ENCODE results near the gene LRRC8E. TPM values are rescaled to one million over a fixed set of nuclear protein-coding genes. Genes with fewer than 3 reads are reported as not detected.
"Not testable (repeated sequence)": the region's sequence is repeated elsewhere in the genome, so short reads cannot be mapped to it uniquely, and the experiment has no call there.

LRRC8E gene
- polyA plus RNA-seq, 4 donors, result 2.3 to 2.9 (median 2.5) TPM

DNA sequence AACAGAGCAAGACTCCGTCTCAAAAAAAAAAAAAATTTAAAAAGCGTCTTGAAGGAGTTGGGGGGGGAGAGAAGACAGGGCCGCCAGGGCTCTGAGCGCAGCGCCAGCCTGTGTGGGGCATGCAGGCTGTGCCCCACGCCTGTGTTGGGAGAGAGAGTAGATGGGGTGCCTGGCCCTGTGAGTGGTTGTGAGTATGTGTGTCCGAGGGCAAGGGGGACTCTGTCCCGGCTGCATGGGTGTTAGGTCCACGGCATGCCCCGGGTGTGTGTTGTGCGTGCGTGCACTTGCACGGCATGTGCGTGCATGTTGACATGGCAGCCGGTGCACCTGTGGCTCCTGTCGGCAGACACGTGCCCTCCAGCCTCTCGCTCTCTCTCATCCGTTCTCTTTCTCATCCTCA is 18.8 kb downstream of the LRRC8E start:
- DNase-seq (ENCODE audit: low read depth in 4 of 4, low spot score in 3 of 4), result no peak

DNA sequence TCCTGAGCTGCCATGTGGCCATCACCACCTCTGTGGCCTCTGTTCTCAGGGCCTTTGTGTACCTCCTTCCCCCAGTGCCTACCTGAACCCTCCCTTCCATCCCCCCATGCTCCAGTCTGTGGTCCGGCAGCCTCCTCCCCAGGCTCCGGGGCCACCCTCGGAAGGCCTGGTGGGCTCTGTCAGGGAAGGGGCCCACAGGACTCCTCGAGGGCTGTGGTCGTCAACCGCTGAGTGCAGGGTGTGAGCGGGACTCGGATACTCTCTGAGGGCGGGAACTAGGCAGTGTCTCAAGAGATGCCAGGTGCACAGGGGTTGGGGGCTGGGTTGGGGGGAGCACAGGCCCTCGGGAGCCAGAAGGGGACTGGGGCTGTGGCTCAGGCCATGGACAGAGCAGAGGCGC is 19.2 kb downstream of the LRRC8E start:
- no peak for DNase-seq (ENCODE audit: low read depth in 4 of 4, low spot score in 3 of 4)

DNA sequence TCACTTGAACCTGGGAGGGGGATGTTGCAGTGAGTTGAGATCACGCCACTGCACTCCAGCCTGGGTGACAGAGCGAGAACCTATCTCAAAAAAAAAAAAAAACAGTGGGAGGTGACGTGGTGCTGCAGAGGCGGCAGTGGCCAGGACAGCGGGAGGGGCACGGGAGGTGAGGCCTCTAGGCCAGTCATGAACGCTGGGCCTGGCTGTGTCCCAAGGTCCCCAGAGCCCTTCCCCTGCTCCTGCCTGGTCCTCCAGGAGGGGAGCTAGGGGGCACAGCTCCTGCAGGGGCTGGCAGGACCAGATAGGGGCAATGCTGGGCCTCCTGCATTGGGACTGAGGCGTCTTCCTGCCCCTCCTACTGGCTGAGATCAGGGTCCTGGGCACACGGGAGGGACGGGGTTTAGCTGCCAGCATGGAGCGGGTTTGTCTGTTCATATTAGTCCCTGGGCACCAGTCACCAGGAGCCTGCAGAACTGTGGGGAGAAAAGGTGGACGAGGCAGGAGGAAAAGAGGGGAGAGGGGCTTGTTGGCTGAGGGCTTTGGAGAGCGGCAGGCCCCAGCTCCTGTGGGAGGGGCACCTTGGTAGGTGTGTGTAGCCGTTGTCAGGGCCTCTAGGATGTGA is 19.9 kb downstream of the LRRC8E start:
- no peak for DNase-seq (ENCODE audit: low read depth in 4 of 4, low spot score in 3 of 4)

DNA sequence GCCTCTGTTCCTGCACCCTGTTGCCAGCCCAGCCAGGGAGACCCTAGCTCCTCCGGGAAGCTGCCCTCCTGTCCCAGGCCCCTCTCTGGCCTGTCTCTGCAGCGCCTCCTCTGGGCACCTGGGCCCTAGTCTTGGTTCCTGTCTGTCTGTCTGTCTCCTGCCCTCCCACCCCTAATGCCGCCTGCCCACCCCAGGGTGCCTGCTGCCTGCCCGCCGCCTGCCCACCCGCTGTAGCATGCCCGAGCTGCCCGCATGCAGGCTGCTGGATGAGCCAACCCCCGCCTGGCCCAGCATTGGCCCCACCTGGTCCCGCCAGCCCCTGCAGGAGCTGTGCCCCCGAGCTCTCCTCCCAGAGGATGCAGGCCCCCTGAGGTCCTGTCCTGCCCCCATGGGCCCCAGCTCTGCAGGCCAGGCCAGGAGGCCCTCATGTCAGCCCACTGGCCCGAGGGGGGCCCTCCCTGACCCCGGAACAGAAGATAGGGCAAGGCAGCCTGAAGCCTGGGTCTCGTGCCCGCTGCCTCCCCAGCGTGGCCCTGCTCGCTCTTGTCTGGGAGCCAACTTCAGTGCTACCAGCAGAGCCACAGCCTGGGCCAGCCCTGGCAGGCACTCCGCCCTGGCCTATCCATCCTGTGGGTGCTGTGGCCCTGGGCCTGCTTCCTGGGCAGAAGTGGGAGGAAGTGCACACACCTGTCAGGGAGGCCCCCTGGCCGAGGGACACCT is 20.6 kb downstream of the LRRC8E start:
- DNase-seq (ENCODE audit: low read depth in 4 of 4, low spot score in 3 of 4), result no peak

DNA sequence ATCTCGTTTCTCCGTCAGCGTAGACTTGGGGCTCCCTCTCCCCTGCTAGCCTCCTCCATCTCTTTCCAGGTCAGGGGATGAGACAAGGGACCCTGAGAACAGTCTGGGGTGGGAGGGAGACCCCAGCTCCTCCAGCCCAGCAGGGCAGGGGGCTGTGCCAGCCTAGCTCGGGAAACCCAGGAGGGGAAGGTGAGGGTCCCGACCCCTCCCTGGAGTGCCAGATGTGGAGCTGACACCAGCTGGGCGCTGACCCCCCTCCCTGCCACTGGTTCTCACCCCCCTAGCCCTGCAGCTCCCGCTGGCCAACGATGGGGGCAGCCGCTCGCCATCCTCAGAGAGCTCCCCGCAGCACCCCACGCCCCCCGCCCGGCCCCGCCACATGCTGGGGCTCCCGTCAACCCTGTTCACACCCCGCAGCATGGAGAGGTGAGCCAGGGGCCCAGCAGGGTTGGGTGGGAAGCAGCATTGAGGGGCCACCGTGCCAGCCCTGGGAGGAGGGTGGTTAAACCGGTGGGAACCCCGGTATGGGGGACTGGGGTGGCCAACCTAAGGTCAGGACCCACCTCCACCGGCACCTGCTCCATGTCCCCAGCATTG is 21.3 kb downstream of the LRRC8E start:
- no peak for DNase-seq (ENCODE audit: low read depth in 4 of 4, low spot score in 3 of 4)

DNA sequence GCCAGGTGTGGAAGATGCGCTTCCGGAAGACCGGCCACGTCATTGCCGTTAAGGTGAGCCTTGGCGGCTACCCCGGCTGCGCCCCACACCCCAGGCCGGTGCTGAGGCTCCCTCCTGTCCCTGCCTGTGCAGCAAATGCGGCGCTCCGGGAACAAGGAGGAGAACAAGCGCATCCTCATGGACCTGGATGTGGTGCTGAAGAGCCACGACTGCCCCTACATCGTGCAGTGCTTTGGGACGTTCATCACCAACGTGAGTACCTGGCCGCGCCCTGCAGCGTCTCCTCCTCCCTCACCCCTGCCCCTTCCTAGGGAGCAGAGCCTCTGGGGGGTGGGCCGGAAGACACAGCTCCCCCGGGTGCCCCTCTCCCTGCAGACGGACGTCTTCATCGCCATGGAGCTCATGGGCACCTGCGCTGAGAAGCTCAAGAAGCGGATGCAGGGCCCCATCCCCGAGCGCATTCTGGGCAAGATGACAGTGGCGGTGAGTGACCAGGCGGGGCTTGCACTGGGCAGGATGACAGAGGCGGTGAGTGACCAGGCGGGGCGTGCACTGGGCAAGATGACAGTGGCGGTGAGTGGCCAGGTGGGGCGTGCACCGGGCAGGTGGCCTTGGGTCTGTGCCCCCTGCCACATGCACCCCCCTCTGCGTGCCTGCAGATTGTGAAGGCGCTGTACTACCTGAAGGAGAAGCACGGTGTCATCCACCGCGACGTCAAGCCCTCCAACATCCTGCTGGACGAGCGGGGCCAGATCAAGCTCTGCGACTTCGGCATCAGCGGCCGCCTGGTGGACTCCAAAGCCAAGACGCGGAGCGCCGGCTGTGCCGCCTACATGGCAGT is 22.2 kb downstream of the LRRC8E start:
- DNase-seq (ENCODE audit: low read depth in 4 of 4, low spot score in 3 of 4), result no peak

DNA sequence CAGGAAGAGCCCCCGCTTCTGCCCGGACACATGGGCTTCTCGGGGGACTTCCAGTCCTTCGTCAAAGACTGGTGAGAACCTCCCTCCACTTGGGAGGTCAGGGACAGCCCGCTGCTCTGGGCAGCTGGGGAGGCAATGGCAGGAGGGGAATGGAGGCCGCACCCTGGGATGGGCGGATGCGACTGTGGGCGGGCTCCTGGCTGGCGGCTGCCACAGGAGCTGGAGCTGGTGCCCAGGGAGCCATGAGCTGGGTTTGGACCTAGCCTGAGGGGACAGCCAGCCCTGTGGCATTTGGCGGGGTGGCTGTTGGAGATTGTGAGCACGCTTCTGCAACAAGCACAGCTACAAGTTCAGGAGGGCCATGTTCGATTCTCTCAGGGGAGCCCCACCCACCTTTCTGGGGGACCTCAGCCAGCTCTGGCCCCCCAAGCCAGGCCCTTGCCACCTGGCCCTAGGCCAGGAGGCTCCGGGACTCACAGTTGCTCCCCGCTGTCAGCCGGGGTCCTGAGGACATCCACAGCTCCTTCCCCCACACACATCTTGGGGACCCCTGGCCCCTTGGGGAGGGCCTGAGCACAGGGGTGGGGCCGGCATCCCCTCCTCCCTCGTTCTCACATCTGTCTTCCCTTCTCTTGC is 23.3 kb downstream of the LRRC8E start:
- no peak for DNase-seq (ENCODE audit: low read depth in 4 of 4, low spot score in 3 of 4)

DNA sequence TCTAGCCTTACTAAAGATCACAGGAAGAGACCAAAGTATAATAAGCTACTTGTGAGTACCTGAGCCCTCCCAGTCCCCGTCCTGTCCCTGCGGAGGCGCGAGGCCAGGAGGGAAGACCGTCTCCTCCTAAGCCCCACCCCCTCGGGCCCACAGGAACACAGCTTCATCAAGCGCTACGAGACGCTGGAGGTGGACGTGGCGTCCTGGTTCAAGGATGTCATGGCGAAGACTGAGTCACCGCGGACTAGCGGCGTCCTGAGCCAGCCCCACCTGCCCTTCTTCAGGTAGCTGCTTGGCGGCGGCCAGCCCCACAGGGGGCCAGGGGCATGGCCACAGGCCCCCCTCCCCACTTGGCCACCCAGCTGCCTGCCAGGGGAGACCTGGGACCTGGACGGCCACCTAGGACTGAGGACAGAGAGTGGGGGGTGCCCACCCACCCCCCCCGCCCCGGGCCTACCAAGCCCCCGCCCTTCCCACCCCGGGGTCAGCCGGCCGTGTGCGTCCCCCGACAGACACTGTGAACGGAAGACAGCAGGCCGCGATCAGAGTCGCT is 23.9 kb downstream of the LRRC8E start:
- DNase-seq (ENCODE audit: low read depth in 4 of 4, low spot score in 3 of 4), result no peak

DNA sequence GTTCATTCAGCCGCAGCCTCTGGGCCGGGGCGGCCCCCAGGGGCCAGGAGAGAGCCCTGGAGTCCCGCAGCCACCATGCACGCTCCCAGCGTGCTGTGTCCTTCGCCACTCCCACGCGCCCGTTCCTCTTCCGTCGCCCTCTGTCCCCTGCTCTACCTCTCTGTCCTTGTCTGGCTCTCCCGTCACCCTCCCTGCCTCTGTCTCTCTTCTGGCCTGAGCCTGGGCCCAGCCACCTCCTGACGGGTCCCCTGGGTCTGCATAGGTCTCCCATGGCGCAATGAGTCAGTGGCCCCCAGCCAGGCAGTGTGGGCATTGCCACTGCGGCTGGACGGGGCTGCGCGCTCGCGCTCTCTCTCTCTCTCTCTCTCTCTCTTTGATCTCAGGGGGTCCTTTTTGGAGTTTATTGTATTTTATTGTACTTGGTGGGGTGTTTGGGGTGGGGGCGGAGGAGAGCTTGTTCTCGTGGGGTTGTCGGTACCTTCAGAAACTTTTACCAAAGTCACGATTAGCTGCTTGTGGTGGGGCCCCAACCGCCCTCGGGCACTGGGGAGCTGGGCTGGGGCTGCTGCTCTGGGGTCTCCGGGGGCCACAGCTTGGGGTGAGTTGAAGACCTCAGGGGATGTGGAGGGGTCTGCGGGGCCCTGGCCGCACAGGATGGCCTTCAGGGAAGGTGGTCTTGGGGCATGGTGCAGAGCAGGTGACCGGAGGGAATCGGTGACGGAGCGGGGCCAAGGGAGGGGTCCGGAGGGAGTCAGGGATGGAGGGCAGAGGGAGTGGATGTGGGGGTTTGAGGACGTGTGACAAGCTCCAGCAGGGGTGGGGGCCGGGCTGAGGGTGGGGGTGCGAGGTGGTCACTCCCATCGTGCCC is 24.6 kb downstream of the LRRC8E start:
- DNase-seq (ENCODE audit: low read depth in 4 of 4, low spot score in 3 of 4), result no peak

DNA sequence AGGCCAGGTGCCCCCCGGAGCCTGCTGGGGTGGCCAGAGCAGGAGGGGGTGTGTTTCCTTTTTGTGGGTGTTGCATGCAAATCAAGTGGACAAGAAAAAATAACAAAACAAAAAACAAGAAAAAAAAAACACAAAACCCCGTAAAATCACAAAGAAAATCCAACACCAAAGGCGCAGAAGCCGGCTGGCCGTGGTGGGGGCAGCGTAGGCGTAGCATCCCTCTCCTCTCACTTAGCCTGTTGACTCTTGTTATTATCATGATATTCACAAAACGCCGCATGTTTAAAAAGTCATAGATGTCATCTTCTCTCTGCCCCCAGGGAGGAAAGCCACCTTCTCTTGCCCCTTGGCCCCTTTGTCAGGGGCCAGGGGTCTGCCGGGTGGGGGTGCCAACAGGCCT is 25.3 kb downstream of the LRRC8E start:
- DNase-seq (ENCODE audit: low read depth in 4 of 4, low spot score in 3 of 4), result no peak

DNA sequence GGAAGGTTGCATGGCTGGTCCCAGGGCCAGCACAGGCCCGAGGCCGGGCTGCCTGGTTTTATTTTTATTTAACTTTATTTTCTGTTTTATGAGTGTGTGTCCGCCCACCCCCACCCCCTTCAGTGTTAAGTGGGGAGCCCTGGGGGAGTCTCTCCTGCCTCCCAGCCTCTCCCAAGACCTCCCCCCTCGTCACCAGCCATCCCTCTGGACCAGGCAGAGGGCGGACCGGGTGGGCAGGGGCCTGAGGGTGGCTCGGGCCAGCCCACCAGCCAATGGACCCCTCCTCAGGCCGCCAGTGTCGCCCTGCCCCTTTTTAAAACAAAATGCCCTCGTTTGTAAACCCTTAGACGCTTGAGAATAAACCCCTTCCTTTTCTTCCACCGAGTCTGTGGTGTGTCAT is 25.8 kb downstream of the LRRC8E start:
- DNase-seq (ENCODE audit: low read depth in 4 of 4, low spot score in 3 of 4), result no peak

DNA sequence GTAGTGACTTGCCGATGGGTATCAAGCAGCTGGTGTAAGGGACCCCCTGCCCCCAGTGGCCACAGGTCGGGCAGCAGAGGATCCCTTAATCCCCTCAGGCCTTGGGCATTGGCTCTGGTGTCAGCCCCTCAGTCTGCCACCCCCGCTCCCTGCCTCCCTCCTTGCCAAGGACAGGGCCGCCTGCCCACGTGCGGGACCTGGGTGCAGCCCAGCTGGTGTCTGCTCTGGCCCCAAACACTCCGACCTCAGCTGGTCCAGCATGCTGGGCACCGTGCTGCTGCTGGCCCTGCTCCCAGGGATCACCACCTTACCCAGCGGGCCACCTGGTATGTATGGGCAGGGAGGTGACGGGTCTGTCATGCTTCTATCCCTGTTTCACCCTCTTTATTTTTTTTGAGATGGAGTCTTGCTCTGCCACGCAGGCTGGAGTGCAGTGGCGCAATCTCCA is 26.3 kb downstream of the LRRC8E start, which contains the start of gene TGFBR3L:
TGFBR3L (plus strand) TSS at position 233 of the 448 bp plus-strand sequence.
- DNase-seq (ENCODE audit: low read depth in 4 of 4, low spot score in 3 of 4), result no peak

DNA sequence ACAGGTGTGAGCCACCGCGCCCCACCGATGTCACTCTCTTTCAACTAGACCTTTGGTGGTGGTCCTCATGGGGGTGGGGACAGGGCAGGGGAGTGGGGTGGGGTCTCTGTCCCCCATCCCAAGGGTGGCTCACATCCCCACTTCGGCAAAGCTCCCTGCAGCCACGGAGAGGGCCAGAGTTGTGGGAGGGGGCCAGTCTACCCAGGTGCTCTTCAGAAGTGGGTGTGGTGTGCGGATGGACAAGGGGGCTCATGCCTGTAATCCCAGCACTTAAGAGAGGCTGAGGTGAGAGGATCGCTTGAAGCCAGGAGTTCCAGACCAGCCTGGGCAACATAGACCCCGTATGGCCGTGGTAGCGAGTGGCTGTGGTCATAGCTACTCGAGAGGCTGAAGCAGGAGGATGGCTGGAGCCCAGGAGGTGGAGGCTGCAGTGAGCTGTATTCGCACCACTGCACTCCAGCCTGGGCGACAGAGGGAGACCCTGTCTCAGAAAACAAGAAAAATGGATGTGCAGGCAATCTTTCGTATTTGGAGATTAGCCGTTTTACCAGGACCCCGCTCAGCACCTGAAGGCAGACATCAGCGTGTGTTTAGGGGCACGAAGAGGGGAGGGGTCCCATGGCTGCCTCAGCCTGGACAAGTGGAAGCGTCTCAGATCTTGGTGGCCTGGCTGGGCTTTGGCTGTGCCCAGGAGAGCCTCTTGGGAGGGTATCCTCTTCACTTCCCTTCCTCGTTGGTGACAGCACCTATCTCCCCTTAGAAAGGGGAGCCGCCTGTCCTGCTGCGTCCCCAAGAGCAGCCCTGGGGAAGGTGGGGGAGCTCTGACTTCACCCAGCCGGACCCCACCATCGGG is 27.2 kb downstream of the LRRC8E start:
- DNase-seq (ENCODE audit: low read depth in 4 of 4, low spot score in 3 of 4), result no peak

DNA sequence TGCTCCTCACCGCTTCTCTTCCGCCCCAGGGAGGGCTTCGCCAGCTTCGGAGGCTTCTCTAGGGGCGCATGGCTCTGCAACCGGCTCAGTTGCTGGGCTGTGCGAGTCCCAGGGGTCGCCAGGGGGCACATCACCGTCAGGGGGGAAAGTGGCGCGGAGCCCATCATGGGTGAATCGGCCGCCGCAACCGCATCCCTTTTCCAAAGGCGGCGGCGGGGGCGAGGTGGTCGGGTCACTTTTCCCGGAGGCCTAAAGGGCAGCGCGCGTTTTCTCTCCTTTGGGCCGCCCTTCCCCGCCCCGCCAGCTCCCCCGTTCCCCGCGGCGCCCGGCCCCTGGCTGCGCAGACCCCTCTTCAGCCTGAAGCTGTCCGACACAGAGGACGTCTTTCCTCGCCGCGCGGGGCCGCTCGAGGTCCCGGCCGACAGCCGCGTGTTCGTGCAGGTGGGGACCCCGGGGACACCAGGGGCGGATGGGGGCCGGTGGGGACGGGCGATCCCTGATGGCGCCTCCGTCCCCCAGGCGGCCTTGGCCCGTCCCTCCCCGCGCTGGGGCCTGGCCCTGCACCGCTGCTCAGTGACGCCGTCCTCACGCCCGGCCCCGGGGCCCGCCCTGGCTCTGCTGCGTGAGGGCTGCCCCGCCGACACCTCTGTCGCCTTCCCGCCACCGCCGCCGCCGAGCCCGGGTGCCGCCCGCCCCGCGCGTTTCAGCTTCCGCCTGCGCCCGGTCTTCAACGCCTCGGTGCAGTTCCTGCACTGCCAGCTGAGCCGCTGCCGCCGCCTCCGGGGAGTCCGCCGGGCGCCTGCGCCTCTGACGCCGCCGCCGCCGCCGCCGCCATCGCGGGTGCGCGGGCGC is 28.0 kb downstream of the LRRC8E start:
- DNase-seq (ENCODE audit: low read depth in 4 of 4, low spot score in 3 of 4), result no peak

DNA sequence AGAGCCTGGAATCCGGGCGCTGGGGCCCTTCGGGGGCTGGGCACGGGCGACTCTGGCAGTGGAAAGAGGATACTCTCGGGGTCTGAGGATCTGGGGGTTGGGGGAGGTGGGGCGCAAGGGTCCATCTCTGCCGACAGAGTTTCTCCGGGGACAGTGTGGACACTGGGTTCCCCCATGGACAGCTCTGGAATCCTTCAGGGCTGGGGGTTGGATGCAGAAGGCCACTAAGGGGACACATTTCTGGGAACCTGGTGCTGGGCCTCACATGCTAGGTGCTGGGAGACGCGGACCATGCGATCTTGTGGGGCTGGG is 28.6 kb downstream of the LRRC8E start:
- DNase-seq (ENCODE audit: low read depth in 4 of 4, low spot score in 3 of 4), result no peak

DNA sequence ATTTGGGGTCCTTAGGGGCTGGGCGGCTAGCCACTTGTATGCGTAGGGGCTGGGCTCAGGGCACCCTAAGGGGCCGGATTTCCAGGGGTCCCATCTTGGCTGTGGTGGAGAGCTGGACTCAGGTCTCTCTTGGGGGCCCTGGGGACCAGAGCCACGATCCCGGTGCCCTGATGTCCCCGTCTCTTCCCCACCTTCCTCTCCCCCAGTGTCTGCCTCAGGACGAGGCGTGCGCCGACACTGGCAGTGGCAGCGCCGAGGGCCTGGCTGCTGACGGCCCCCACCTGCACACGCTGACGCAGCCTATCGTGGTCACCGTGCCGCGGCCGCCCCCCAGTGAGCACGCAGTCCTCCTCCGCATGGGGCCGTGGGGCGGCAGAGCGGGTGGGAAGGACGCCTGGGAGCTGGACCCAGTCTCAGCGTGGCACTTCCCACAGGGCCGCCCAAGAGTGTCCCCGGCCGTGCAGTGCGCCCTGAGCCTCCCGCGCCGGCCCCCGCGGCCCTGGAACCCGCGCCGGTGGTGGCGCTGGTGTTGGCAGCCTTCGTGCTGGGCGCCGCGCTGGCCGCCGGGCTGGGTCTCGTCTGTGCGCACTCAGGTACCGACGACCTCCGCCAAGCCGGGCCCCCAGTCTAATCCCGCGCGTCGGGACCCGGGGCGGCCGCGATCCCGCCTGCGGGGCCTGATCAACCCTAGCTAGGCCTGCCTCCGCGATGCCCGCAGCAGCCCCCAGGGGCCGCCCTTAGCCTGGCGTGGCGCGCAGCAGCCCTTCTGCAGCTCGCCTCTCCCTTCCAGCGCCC is 29.2 kb downstream of the LRRC8E start:
- no peak for DNase-seq (ENCODE audit: low read depth in 4 of 4, low spot score in 3 of 4)

DNA sequence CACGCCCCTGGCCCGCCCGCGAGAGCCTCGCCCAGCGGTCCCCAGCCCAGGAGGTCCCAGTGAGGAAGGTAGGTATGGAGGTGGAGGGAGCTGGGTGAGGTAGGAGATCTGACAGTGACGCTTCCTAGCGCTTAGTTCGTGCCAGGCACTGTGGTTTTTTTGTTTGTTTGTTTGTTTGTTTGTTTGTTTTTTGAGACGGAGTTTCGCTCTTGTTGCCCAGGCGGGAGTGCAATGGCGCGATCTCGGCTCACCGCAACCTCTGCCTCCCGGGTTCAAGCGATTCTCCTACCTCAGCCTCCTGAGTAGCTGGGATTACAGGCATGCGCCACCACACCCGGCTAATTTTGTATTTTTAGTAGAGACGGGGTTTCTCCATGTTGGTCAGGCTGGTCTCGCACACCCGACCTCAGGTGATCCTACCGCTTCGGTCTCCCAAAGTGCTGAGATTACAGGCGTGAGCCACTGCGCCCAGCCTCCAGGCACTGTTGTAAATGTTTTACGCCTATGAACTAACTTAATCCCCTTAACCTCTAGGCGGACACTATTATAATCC is 29.8 kb downstream of the LRRC8E start:
- DNase-seq (ENCODE audit: low read depth in 4 of 4, low spot score in 3 of 4), result not testable (repeated sequence)
